HG03135 (cell line): ENCODE data around the gene ATXN10.

ENCODE experiments used
- ATAC-seq: cut with Tn5 transposase; IDR thresholded peaks from one replicate; pipeline ENCODE4 v1.9.1; 2021; ENCODE audit warnings: mild to moderate bottlenecking, moderate library complexity; ENCODE audit not compliant: unreplicated experiment

ATXN10 gene

GRCh38 chr22:45887202-45888131, 215.8 kb downstream of the ATXN10 start:
- ATAC-seq: no peak

- ATAC-seq: no peak
These were observed 216.8 kb downstream of the ATXN10 start for GRCh38 chr22:45888221-45889092.

GRCh38 chr22:45889093-45889538, 217.5 kb downstream of the ATXN10 start:
- ATAC-seq: no peak

GRCh38 chr22:45889539-45890350, 218.1 kb downstream of the ATXN10 start:
- no peak for ATAC-seq

GRCh38 chr22:45890351-45890635, 218.7 kb downstream of the ATXN10 start:
- no peak for ATAC-seq

- ATAC-seq: no peak
These were observed 219.4 kb downstream of the ATXN10 start for GRCh38 chr22:45891021-45891421.

- ATAC-seq: no peak
These were observed 219.9 kb downstream of the ATXN10 start for GRCh38 chr22:45891471-45891995.

- no peak for ATAC-seq
These were observed 220.5 kb downstream of the ATXN10 start for GRCh38 chr22:45891996-45892621.

- ATAC-seq: no peak
These were observed 221.2 kb downstream of the ATXN10 start for GRCh38 chr22:45892681-45893461.

- no peak for ATAC-seq
These were observed 221.9 kb downstream of the ATXN10 start for GRCh38 chr22:45893516-45893915.
